Measurements from ENCODE around the gene NRN1L. TPM values are rescaled to one million over a fixed set of nuclear protein-coding genes. Genes with fewer than 3 reads are reported as not detected.
A peak's percentile ranks its signal among the peaks of the same experiment; 100 is the strongest.

The NRN1L gene
- total RNA-seq, 2 donors from 2014 or later = not detected

DNA sequence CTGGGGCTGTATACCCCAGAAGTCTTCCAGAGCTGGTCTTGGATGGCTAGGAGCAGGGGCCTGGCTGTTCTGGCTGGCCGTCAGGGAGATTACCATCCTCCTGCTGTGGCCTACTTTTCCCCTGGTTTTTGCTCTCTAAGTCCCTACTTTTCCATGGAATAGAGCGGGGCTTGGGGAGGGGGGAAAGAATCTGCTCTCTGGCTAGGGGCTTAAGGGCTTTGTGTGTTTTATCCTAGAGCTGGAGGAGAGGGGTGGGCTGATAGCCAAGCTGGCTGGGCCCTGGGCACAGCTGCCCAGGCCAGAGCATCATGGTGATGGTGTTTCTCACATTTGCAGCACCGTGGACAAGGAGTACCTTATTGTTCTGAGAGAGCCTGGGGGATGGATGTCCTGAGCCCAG is 3.6 kb downstream of the NRN1L start:
- Histone ChIP-seq H3K4me3 (no peak overlapping the region), H3K27me3 (replicated peaks; ENCODE audit: insufficient read depth) (no peaks in the 10 kb centered on the region), H3K27ac (no peak overlapping the region), H3K36me3 (no peaks in the 10 kb centered on the region), H3K9me3 (no peaks in the 10 kb centered on the region), H3K4me1 (ENCODE audit: control insufficient read depth in 1 of 2, low read depth in 2 of 2) (peaks cover 9 to 23% of the 10 kb centered on the region in 2 donors)
- TF ChIP-seq, protein P1, sequence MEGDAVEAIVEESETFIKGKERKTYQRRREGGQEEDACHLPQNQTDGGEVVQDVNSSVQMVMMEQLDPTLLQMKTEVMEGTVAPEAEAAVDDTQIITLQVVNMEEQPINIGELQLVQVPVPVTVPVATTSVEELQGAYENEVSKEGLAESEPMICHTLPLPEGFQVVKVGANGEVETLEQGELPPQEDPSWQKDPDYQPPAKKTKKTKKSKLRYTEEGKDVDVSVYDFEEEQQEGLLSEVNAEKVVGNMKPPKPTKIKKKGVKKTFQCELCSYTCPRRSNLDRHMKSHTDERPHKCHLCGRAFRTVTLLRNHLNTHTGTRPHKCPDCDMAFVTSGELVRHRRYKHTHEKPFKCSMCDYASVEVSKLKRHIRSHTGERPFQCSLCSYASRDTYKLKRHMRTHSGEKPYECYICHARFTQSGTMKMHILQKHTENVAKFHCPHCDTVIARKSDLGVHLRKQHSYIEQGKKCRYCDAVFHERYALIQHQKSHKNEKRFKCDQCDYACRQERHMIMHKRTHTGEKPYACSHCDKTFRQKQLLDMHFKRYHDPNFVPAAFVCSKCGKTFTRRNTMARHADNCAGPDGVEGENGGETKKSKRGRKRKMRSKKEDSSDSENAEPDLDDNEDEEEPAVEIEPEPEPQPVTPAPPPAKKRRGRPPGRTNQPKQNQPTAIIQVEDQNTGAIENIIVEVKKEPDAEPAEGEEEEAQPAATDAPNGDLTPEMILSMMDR (IDR thresholded peaks at IDR 0.05) = no peak
- DNase-seq (ENCODE audit: low spot score) = no peak
- no peak for ATAC-seq (ENCODE audit: insufficient number of reproducible peaks, low FRiP score, low read depth)

DNA sequence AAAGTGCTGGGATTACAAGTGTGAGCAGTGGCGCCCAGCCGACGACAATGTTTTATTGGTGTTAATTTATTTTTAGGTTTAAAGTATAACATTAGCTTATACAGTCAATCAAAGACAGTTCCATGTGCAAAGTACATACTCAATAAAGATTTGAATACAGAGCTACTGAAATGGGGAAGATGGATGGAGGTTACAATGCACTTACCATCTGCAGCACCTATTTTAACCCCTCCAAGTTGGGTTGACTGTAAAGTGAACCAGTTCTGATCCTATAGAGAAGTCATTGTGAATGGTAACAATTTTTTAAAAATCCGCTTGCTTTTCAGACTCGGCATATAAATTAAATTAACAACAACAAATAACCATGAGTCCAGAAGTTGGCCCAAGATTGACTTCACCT is 7.7 kb downstream of the NRN1L start:
- TF ChIP-seq, protein P1 (IDR thresholded peaks at IDR 0.05) = no peak
- Histone ChIP-seq H3K4me3 (peak overlapping the region; percentile 78), H3K27me3 (replicated peaks; ENCODE audit: insufficient read depth) (no peaks in the 10 kb centered on the region), H3K9me3 (no peaks in the 10 kb centered on the region), H3K36me3 (no peaks in the 10 kb centered on the region), H3K4me1 (ENCODE audit: control insufficient read depth in 1 of 2, low read depth in 2 of 2) (peaks cover 17 to 41% of the 10 kb centered on the region in 2 donors), H3K27ac (peak overlapping the region in 1 of 2 donors; percentile 87)
- DNase-seq (ENCODE audit: low spot score) (no peak), ATAC-seq (ENCODE audit: insufficient number of reproducible peaks, low FRiP score, low read depth) (no peak)

DNA sequence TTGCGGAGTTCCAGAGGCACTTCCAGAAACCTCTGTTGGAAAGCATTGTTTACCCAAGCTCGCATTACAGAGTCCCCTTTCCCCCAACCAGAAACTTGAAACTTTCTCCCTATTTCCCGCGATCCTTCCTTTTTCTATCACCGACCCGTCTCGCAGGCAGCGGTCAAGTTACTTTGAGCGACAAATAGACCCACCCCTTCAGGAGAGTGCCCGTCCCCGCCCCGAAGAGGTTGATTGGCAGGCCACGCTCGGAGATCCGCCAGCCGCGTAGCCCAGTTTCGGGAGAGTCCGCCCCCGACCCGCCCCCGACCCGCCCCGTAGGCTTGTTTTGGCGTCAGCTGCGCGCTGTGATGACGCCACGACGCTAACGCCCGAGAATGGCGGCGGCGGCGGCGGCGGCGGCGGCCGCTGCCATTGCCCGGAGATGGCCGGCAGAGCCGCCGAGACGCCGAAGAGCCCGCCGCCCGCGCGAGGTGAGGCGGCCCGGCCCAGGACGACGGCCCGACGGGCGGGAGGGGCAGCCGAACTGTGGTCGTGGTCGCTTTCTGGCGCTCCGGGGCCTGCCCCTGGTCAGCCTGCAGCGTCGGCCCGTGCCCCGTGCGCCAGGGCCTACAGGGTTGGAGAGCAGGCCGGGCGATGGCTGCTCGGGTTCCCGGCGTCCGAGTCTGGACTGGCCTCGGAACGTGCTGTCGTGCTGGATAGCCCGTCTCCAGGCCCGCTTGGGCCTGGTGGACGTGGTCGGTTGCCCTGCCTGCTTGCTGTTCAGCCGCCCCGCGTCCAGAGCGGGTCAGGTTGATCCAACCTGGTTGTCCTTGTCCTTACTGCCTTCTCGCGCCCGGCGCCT is 8.4 kb downstream of the NRN1L start, which contains the start of gene PSKH1:
PSKH1 (plus strand) TSS at position 356 of the 844 bp plus-strand sequence. CDS start 15,496 bp downstream, outside the sequence.
- DNase-seq (ENCODE audit: low spot score) (peak; percentile 88), ATAC-seq (ENCODE audit: insufficient number of reproducible peaks, low FRiP score, low read depth) (peak; percentile 85)
- Histone ChIP-seq H3K36me3 (no peaks in the 10 kb centered on the region), H3K27me3 (replicated peaks; ENCODE audit: insufficient read depth) (no peaks in the 10 kb centered on the region), H3K4me1 (ENCODE audit: control insufficient read depth in 1 of 2, low read depth in 2 of 2) (peaks cover 24 to 48% of the 10 kb centered on the region in 2 donors), H3K27ac (peak within 1 kb of the TSS; percentile 87 to 91), H3K9me3 (no peaks in the 10 kb centered on the region), H3K4me3 (peak within 1 kb of the TSS; percentile 78)
- TF ChIP-seq, protein P1 (IDR thresholded peaks at IDR 0.05) = no peak

DNA sequence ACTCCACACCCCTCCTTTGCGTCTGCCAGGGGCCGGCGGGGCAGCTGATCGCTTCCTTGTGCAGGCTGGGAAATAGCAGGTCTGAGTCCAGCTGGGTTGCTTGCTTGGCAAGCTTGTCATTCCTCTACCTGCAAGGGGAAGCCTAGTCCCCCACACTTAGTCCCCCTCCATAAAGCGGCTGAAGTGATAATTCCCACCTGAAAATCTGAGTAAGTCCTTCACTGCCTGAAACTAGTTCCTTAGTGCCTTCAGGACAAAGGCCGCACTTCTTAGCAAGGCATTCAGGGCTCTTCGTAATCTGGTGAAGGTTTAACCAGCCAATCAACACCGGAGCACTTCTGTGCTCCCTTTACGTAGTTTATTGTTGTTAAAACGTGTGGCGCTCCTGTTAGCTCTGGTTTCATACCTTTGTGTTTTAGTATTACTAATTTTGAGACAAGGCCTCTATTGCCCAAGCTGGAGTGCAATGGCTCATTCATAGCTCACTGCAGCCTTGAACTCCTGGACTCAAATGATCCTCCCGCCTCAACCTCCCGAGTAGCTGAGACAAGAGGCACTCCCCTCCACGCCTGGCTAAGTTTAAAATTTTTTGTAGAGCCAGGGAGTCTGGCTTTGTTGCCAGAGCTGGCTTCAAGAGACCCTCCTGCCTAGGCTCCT is 9.2 kb downstream of the NRN1L start:
- no peaks in the 10 kb centered on the region for H3K36me3 ChIP-seq
- H3K27ac ChIP-seq = peak overlapping the region; percentile 87 to 91
- DNase-seq (ENCODE audit: low spot score) (no peak), ATAC-seq (ENCODE audit: insufficient number of reproducible peaks, low FRiP score, low read depth) (no peak)
- no peaks in the 10 kb centered on the region for H3K9me3 ChIP-seq
- TF ChIP-seq, protein P1 (IDR thresholded peaks at IDR 0.05) = no peak
- peak overlapping the region; percentile 78 for H3K4me3 ChIP-seq
- peaks cover 24 to 49% of the 10 kb centered on the region in 2 donors for H3K4me1 ChIP-seq (ENCODE audit: control insufficient read depth in 1 of 2, low read depth in 2 of 2)
- H3K27me3 ChIP-seq (replicated peaks; ENCODE audit: insufficient read depth) = no peaks in the 10 kb centered on the region

DNA sequence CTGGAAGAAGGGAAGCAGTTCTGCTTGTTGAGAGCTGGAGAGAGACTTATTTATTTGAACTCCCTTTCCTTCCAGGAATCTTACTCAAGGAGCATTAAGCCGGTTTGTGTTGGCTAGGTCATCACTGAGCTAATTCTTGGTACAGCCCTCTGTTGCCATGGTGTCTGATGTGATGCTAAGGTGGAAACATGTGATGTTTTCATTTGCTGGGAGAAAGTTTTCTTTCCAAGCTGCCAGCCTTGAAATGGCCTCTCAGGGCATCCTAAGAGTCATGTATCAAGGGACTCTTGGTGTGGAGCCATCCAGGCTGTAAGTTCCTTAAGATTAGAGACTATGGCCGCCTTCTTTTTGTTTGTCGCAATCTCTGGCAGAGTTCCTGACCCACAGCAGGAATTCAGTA is 12.5 kb downstream of the NRN1L start:
- Histone ChIP-seq H3K27ac (peak overlapping the region; percentile 73 to 87), H3K36me3 (no peaks in the 10 kb centered on the region), H3K4me3 (peak overlapping the region; percentile 46), H3K4me1 (ENCODE audit: control insufficient read depth in 1 of 2, low read depth in 2 of 2) (peaks cover 24 to 46% of the 10 kb centered on the region in 2 donors), H3K27me3 (replicated peaks; ENCODE audit: insufficient read depth) (no peaks in the 10 kb centered on the region), H3K9me3 (no peaks in the 10 kb centered on the region)
- TF ChIP-seq, protein P1 (IDR thresholded peaks at IDR 0.05) = no peak
- DNase-seq (ENCODE audit: low spot score) = peak; percentile 78
- peak; percentile 87 for ATAC-seq (ENCODE audit: insufficient number of reproducible peaks, low FRiP score, low read depth)
